Right lobe of liver (tissue), 4 donors: ENCODE results near the gene PRSS3.

Experiments
- CTCF ChIP-seq, 4 donors: fragments of 200-600 bp in 3 of 4; fragments of 450-650 bp in 1 of 4; IDR thresholded peaks; one replicate each; pipeline versions ENCODE4 v1.5.1 to v1.8.0; 2016 to 2022; ENCODE audit warnings: antibody characterized with exemption in 4 of 4, mild to moderate bottlenecking in 2 of 4
- POLR2A ChIP-seq: fragments of 450-650 bp; IDR thresholded peaks from one replicate; pipeline ENCODE4 v1.6.1; 2017; ENCODE audit warnings: antibody characterized with exemption, mild to moderate bottlenecking
- donor health status: DM: no; HTN: no; CAD: no.
- donor health status: DM: no; HTN: no; CAD: no.
- donor health status: DM: no; HTN: yes; CAD: no.

GRCh38 chr9:33750839-33751339, 44.5 kb upstream of the PRSS3 start:
- no peak for TF ChIP-seq POLR2A
- no peak for TF ChIP-seq CTCF (IDR thresholded peaks at IDR 0.05)
